Upper lobe of left lung (tissue), 6 donors: Measurements from ENCODE around the gene PDE4B. TPM values are rescaled to one million over a fixed set of nuclear protein-coding genes. Genes with fewer than 3 reads are reported as not detected.

Experiments
- ATAC-seq, 2 donors: fragments of 200-7000 bp; cut with Tn5 transposase; one replicate each; pipeline ENCODE4 v1.9.1; 2022; ENCODE audit warnings: mild to moderate bottlenecking in 2 of 2, moderate library complexity in 2 of 2; ENCODE audit not compliant: low FRiP score in 2 of 2
- DNase-seq, 2 donors: peaks; one replicate each; pipeline ENCODE4 v3.0.0-alpha.2; 2019 to 2020
- H3K27ac ChIP-seq, 4 donors: fragments of 200-600 bp; sonication (generic); one replicate each; pipeline ENCODE4 v1.5.1; 2016 to 2019
- H3K27me3 ChIP-seq, 4 donors: fragments of 200-600 bp; sonication (generic); one replicate each; pipeline ENCODE4 v1.5.1; 2017 to 2019
- H3K36me3 ChIP-seq, 4 donors: fragments of 200-600 bp; sonication (generic); one replicate each; pipeline ENCODE4 v1.5.1; 2016 to 2019
- H3K4me1 ChIP-seq, 4 donors: fragments of 200-600 bp; sonication (generic); one replicate each; pipeline ENCODE4 v1.5.1; 2018 to 2019
- H3K4me3 ChIP-seq, 4 donors: fragments of 200-600 bp; sonication (generic); one replicate each; pipeline ENCODE4 v1.5.1; 2017 to 2019; ENCODE audit warnings: mild to moderate bottlenecking in 2 of 4, moderate library complexity in 1 of 4
- H3K9me3 ChIP-seq, 4 donors: fragments of 200-600 bp; sonication (generic); one replicate each; pipeline ENCODE4 v1.5.1; 2018 to 2019
- CTCF ChIP-seq, 6 experiments: fragments of 450-650 bp in 4 of 6; fragments of 200-600 bp in 2 of 6; sonication (generic) in 2 of 6; IDR thresholded peaks; one replicate each; pipeline ENCODE4 v1.5.1; 2016 to 2019; ENCODE audit warnings: antibody characterized with exemption in 6 of 6
- EP300 ChIP-seq, 4 donors: sonication (generic); formaldehyde crosslinking; IDR thresholded peaks; one replicate each; pipeline ENCODE4 v1.5.1; 2017; ENCODE audit warnings: antibody characterized with exemption in 4 of 4, control low read depth in 2 of 4
- POLR2A ChIP-seq, 4 donors: fragments of 450-650 bp; IDR thresholded peaks; one replicate each; pipeline ENCODE4 v1.5.1; 2016 to 2017; ENCODE audit warnings: antibody characterized with exemption in 4 of 4, mild to moderate bottlenecking in 2 of 4
- POLR2AphosphoS5 ChIP-seq, 2 donors: sonication (generic); formaldehyde crosslinking; IDR thresholded peaks; one replicate each; pipeline ENCODE4 v1.5.1; 2017; ENCODE audit warnings: antibody characterized with exemption in 2 of 2
- WGBS, 2 donors: methylation state at CpG; one replicate each; pipeline ENCODE4 v1.1.5; 2017 to 2018; 5-methylcytosine and 5-hydroxymethylcytosine counted together
- total RNA-seq, 6 donors: library from RNA; depleted of rRNA in 4 of 6; stranded (reverse); fragments of >200 nt in 4 of 6; gene quantifications; one replicate each; pipeline versions ENCODE4 v1.1.0 to v1.2.1, GENCODE V29; 2016 to 2021
- donor health status: DM: no; HTN: no; CAD: no; lungs with moderate emphysema.
- donor health status: DM: no; HTN: yes; CAD: no; lungs with severe emphysema.

The PDE4B gene
- total RNA-seq, 6 donors from 2014 or later = 8.1 to 61.6 (median 15.9) TPM

GRCh38 chr1:66033781-66034180 is 241.1 kb downstream of the PDE4B start:
- no peak overlapping the region for H3K27ac ChIP-seq
- ATAC-seq (no peak), DNase-seq (no peak)
- 18 to 20% methylated on average over 1 of the region's 1 CpG for WGBS, 2 donors
- no peaks in the 10 kb centered on the region for H3K4me1 ChIP-seq
- no peaks in the 10 kb centered on the region for H3K27me3 ChIP-seq
- H3K4me3 ChIP-seq = no peak overlapping the region
- peaks cover 0 to 10% (median 2%) of the 10 kb centered on the region in 4 donors for H3K9me3 ChIP-seq
- no peaks in the 10 kb centered on the region for H3K36me3 ChIP-seq
- TF ChIP-seq CTCF (IDR thresholded peaks at IDR 0.05) (no peak), POLR2A (IDR thresholded peaks at IDR 0.05) (no peak), POLR2AphosphoS5 (IDR thresholded peaks at IDR 0.05) (no peak), EP300 (IDR thresholded peaks at IDR 0.05) (no peak)

GRCh38 chr1:66035616-66036245 is 243.0 kb downstream of the PDE4B start:
- WGBS, 2 donors = 43 to 45% methylated on average over 1 of the region's 1 CpG
- ATAC-seq (no peak), DNase-seq (no peak)
- Histone ChIP-seq H3K27me3 (no peaks in the 10 kb centered on the region), H3K36me3 (no peaks in the 10 kb centered on the region), H3K4me1 (no peaks in the 10 kb centered on the region), H3K27ac (no peak overlapping the region), H3K9me3 (peaks cover 0 to 1% (median 0%) of the 10 kb centered on the region in 4 donors), H3K4me3 (no peak overlapping the region)
- no peak for TF ChIP-seq POLR2A (IDR thresholded peaks at IDR 0.05)

GRCh38 chr1:66041654-66042053 is 249.0 kb downstream of the PDE4B start:
- H3K27me3 ChIP-seq = no peaks in the 10 kb centered on the region
- no peaks in the 10 kb centered on the region for H3K36me3 ChIP-seq
- no peaks in the 10 kb centered on the region for H3K4me1 ChIP-seq
- TF ChIP-seq CTCF (IDR thresholded peaks at IDR 0.05) (no peak), EP300 (IDR thresholded peaks at IDR 0.05) (no peak), POLR2AphosphoS5 (IDR thresholded peaks at IDR 0.05) (no peak), POLR2A (IDR thresholded peaks at IDR 0.05) (no peak)
- no peak for DNase-seq
- no peak for ATAC-seq
- H3K27ac ChIP-seq = no peak overlapping the region
- WGBS, 2 donors = 41 to 74% methylated on average over 1 of the region's 1 CpG
- H3K4me3 ChIP-seq = no peak overlapping the region
- H3K9me3 ChIP-seq = no peaks in the 10 kb centered on the region

GRCh38 chr1:66043186-66043585 is 250.5 kb downstream of the PDE4B start:
- Histone ChIP-seq H3K4me3 (no peak overlapping the region), H3K9me3 (no peaks in the 10 kb centered on the region), H3K27me3 (no peaks in the 10 kb centered on the region), H3K36me3 (no peaks in the 10 kb centered on the region), H3K4me1 (no peaks in the 10 kb centered on the region), H3K27ac (no peak overlapping the region)
- ATAC-seq = no peak
- WGBS, 2 donors = 96 to 100% methylated on average over 1 of the region's 1 CpG
- TF ChIP-seq CTCF (IDR thresholded peaks at IDR 0.05) (no peak), POLR2AphosphoS5 (IDR thresholded peaks at IDR 0.05) (no peak), POLR2A (IDR thresholded peaks at IDR 0.05) (no peak), EP300 (IDR thresholded peaks at IDR 0.05) (no peak)
- no peak for DNase-seq

GRCh38 chr1:66044912-66045311 is 252.2 kb downstream of the PDE4B start:
- Histone ChIP-seq H3K36me3 (no peaks in the 10 kb centered on the region), H3K9me3 (no peaks in the 10 kb centered on the region), H3K27ac (no peak overlapping the region), H3K4me3 (no peak overlapping the region), H3K27me3 (no peaks in the 10 kb centered on the region), H3K4me1 (no peaks in the 10 kb centered on the region)
- no peak for TF ChIP-seq POLR2AphosphoS5 (IDR thresholded peaks at IDR 0.05)
- no peak for TF ChIP-seq EP300 (IDR thresholded peaks at IDR 0.05)
- TF ChIP-seq POLR2A (IDR thresholded peaks at IDR 0.05) = no peak
- no peak for TF ChIP-seq CTCF (IDR thresholded peaks at IDR 0.05)
- WGBS, 2 donors = 57 to 77% methylated on average over 1 of the region's 1 CpG
- DNase-seq (no peak), ATAC-seq (no peak)
